HL-60 (cell line): Measurements from ENCODE around the gene HACD2.

ENCODE experiments used
- CTCF ChIP-seq: IDR thresholded peaks from one replicate; pipeline ENCODE4 v1.5.1; 2011; ENCODE audit warnings: low read length, control low read depth, inconsistent platforms; ENCODE audit not compliant: insufficient read depth
- GABPA ChIP-seq: IDR thresholded peaks from 2 replicates; pipeline ENCODE4 v1.6.1; 2012; ENCODE audit warnings: low read depth
- POLR2AphosphoS5 ChIP-seq: IDR thresholded peaks from 2 replicates; pipeline ENCODE4 v1.6.1; 2012; ENCODE audit warnings: low read depth
- REST ChIP-seq: IDR thresholded peaks from 2 replicates; pipeline ENCODE4 v1.6.1; 2012; ENCODE audit warnings: low read depth; ENCODE audit not compliant: insufficient replicate concordance
- SPI1 ChIP-seq: IDR thresholded peaks from 2 replicates; pipeline ENCODE4 v1.6.1; 2012; ENCODE audit warnings: low read depth, mild to moderate bottlenecking, borderline replicate concordance

- TF ChIP-seq POLR2AphosphoS5 (no peak), CTCF (peak; percentile 49), SPI1 (no peak), GABPA (no peak), REST (no peak)
Measured at GRCh38 chr3:123552095-123552714, 32.6 kb downstream of the HACD2 start.
